Right lobe of liver (tissue), 6 donors: ENCODE measurements around the gene TANGO2. TPM values are rescaled to one million over a fixed set of nuclear protein-coding genes. Genes with fewer than 3 reads are reported as not detected.

Source experiments
- ATAC-seq, 4 donors: fragments of 200-7000 bp; cut with Tn5 transposase; one replicate each; pipeline ENCODE4 v1.9.1; 2020; ENCODE audit warnings: mild to moderate bottlenecking in 4 of 4, moderate library complexity in 4 of 4
- DNase-seq, 3 donors: peaks; one replicate each; pipeline ENCODE4 v3.0.0-alpha.2; 2020
- H3K27ac ChIP-seq, 3 donors: fragments of 200-600 bp; one replicate each; pipeline ENCODE4 v1.8.0; 2022
- H3K27me3 ChIP-seq, 2 donors: fragments of 200-600 bp; one replicate each; pipeline ENCODE4 v1.8.0; 2022
- H3K36me3 ChIP-seq, 4 donors: fragments of 200-600 bp; sonication (generic) in 1 of 4; one replicate each; pipeline versions ENCODE4 v1.5.1 to v1.8.0; 2017 to 2022; ENCODE audit warnings: control low read depth in 1 of 4
- H3K4me1 ChIP-seq, 4 donors: fragments of 200-600 bp; sonication (generic) in 1 of 4; one replicate each; pipeline versions ENCODE4 v1.5.1 to v1.8.0; 2017 to 2022; ENCODE audit warnings: control low read depth in 1 of 4
- H3K4me3 ChIP-seq, 3 donors: fragments of 200-600 bp; one replicate each; pipeline ENCODE4 v1.8.0; 2022
- H3K9me3 ChIP-seq, 4 donors: fragments of 200-600 bp; sonication (generic) in 1 of 4; one replicate each; pipeline versions ENCODE4 v1.5.1 to v1.8.0; 2017 to 2022; ENCODE audit warnings: control low read depth in 1 of 4
- CTCF ChIP-seq, 4 donors: fragments of 200-600 bp in 3 of 4; fragments of 450-650 bp in 1 of 4; IDR thresholded peaks; one replicate each; pipeline versions ENCODE4 v1.5.1 to v1.8.0; 2016 to 2022; ENCODE audit warnings: antibody characterized with exemption in 4 of 4, mild to moderate bottlenecking in 2 of 4
- POLR2A ChIP-seq: fragments of 450-650 bp; IDR thresholded peaks from one replicate; pipeline ENCODE4 v1.6.1; 2017; ENCODE audit warnings: antibody characterized with exemption, mild to moderate bottlenecking
- WGBS: methylation state at CpG from one replicate; pipeline ENCODE4 v1.1.6; 2018; ENCODE audit warnings: low coverage, low lambda C conversion rate; ENCODE audit not compliant: insufficient coverage; ENCODE audit errors: missing lambda C conversion rate; 5-methylcytosine and 5-hydroxymethylcytosine counted together
- intact Hi-C, 2 donors: fragments of 100-400 bp; cut with DNase I; formaldehyde crosslinking; loops; one replicate each; pipeline versions ENCODE4 v1.11.2 to v1.14.1; 2022
- total RNA-seq, 6 experiments: library from RNA; depleted of rRNA in 2 of 6; stranded (reverse); fragments of >200 nt in 2 of 6; fragmentation: NEBNext Ultra II Directional in 3 of 6; extraction: Animal tissue kit (Norgen Biotek cat#: 25700) in 3 of 6; gene quantifications; one replicate each; pipeline versions ENCODE4 v1.1.0 to v1.2.4, GENCODE V29; 2016 to 2023
- donor health status: DM: no; HTN: yes; CAD: no.
- donor health status: DM: no; HTN: no; CAD: no.
- donor health status: DM: no; HTN: no; CAD: no.
- donor health status: DM: no; HTN: yes; CAD: no.
- donor health status: DM: no; HTN: yes; CAD: no.

TANGO2 gene
- total RNA-seq, 6 experiments from 2014 or later, result 11.0 to 27.0 (median 15.5) TPM

GRCh38 chr22:20009018-20009491 lies 11.9 kb upstream of the TANGO2 start:
- H3K36me3 ChIP-seq, result no peaks in the 10 kb centered on the region
- no peak overlapping the region for H3K4me3 ChIP-seq
- no peak overlapping the region for H3K27ac ChIP-seq
- WGBS, result 80% methylated on average over 1 of the region's 9 CpGs
- no peaks in the 10 kb centered on the region for H3K27me3 ChIP-seq
- peaks cover 0 to 6% (median 0%) of the 10 kb centered on the region in 4 donors for H3K4me1 ChIP-seq
- DNase-seq (peak in 1 of 3 donors; percentile 40), ATAC-seq (peak in 1 of 4 donors; percentile 4)
- peaks cover 0 to 2% (median 0%) of the 10 kb centered on the region in 4 donors for H3K9me3 ChIP-seq
- intact Hi-C loops, result no loop called here
- TF ChIP-seq POLR2A, result no peak
- TF ChIP-seq CTCF (IDR thresholded peaks at IDR 0.05), result no peak

- H3K9me3 ChIP-seq, result no peaks in the 10 kb centered on the region
These were observed 11.2 kb upstream of the TANGO2 start for GRCh38 chr22:20009582-20010306.

GRCh38 chr22:20010307-20011122 lies 10.4 kb upstream of the TANGO2 start:
- Histone ChIP-seq H3K27ac (peak overlapping the region in 2 of 3 donors; percentile 19 to 44), H3K4me1 (peaks cover 0 to 17% (median 0%) of the 10 kb centered on the region in 4 donors), H3K36me3 (no peaks in the 10 kb centered on the region), H3K9me3 (no peaks in the 10 kb centered on the region), H3K27me3 (no peaks in the 10 kb centered on the region), H3K4me3 (peak overlapping the region in 1 of 3 donors; percentile 4)
- ATAC-seq (peak in 2 of 4 donors; percentile 27 to 69), DNase-seq (peak in 1 of 3 donors; percentile 54)
- TF ChIP-seq POLR2A, result no peak
- intact Hi-C loops, result no loop called here
- 71% methylated on average over 4 of the region's 14 CpGs for WGBS

More at GRCh38 chr22:20009582-20010306, 11.2 kb upstream of the TANGO2 start:
- Histone ChIP-seq H3K4me1 (peaks cover 0 to 9% (median 0%) of the 10 kb centered on the region in 4 donors), H3K36me3 (no peaks in the 10 kb centered on the region), H3K4me3 (peak overlapping the region in 1 of 3 donors; percentile 4), H3K27ac (peak overlapping the region in 1 of 3 donors; percentile 19), H3K27me3 (no peaks in the 10 kb centered on the region)
- ATAC-seq (no peak), DNase-seq (peak in 1 of 3 donors; percentile 43)
- 100% methylated on average over 1 of the region's 8 CpGs for WGBS
- intact Hi-C loops, result no loop called here
- TF ChIP-seq CTCF (IDR thresholded peaks at IDR 0.05) (no peak), POLR2A (no peak)

- DNase-seq (peak in 1 of 3 donors; percentile 29), ATAC-seq (no peak)
- 70% methylated on average over 15 of the region's 20 CpGs for WGBS
- no peak for TF ChIP-seq CTCF (IDR thresholded peaks at IDR 0.05)
- TF ChIP-seq POLR2A, result no peak
- Histone ChIP-seq H3K27ac (peak overlapping the region in 2 of 3 donors; percentile 19 to 44), H3K9me3 (no peaks in the 10 kb centered on the region), H3K27me3 (no peaks in the 10 kb centered on the region), H3K36me3 (no peaks in the 10 kb centered on the region), H3K4me3 (no peak overlapping the region), H3K4me1 (peaks cover 0 to 17% (median 0%) of the 10 kb centered on the region in 4 donors)
- intact Hi-C loops, result no loop called here
These were observed 9.6 kb upstream of the TANGO2 start for GRCh38 chr22:20011123-20011992.
